Measurements from ENCODE around the gene CHI3L1.
A peak's percentile ranks its signal among the peaks of the same experiment; 100 is the strongest.

The CHI3L1 gene

GRCh38 chr1:203207751-203208150 lies 21.2 kb upstream of the CHI3L1 start:
- Histone ChIP-seq H3K4me3 (ENCODE audit: low read length in 2 of 2) (no peak overlapping the region), H3K9ac (ENCODE audit: low read depth in 1 of 2, low read length in 2 of 2) (no peak overlapping the region), H3K9me3 (ENCODE audit: control insufficient read depth in 2 of 2, low read length in 2 of 2) (no peaks in the 10 kb centered on the region), H3K27me3 (ENCODE audit: control insufficient read depth in 2 of 2, insufficient read depth in 2 of 2, low read length in 2 of 2) (no peaks in the 10 kb centered on the region), H3K36me3 (ENCODE audit: control insufficient read depth in 2 of 2, insufficient read depth in 2 of 2, low read length in 2 of 2) (no peaks in the 10 kb centered on the region), H3K4me1 (ENCODE audit: control insufficient read depth in 2 of 2, insufficient read depth in 2 of 2, low read length in 2 of 2) (no peaks in the 10 kb centered on the region), H3K27ac (ENCODE audit: low read depth in 2 of 2, low read length in 2 of 2) (no peak overlapping the region)

- Histone ChIP-seq H3K27me3 (ENCODE audit: control insufficient read depth in 2 of 2, insufficient read depth in 2 of 2, low read length in 2 of 2) (no peaks in the 10 kb centered on the region), H3K4me1 (ENCODE audit: control insufficient read depth in 2 of 2, insufficient read depth in 2 of 2, low read length in 2 of 2) (no peaks in the 10 kb centered on the region), H3K4me3 (ENCODE audit: low read length in 2 of 2) (no peak overlapping the region), H3K9me3 (ENCODE audit: control insufficient read depth in 2 of 2, low read length in 2 of 2) (no peaks in the 10 kb centered on the region), H3K27ac (ENCODE audit: low read depth in 2 of 2, low read length in 2 of 2) (no peak overlapping the region), H3K9ac (ENCODE audit: low read depth in 1 of 2, low read length in 2 of 2) (no peak overlapping the region), H3K36me3 (ENCODE audit: control insufficient read depth in 2 of 2, insufficient read depth in 2 of 2, low read length in 2 of 2) (no peaks in the 10 kb centered on the region)
These were observed 19.7 kb upstream of the CHI3L1 start for GRCh38 chr1:203206129-203206687.

DNA sequence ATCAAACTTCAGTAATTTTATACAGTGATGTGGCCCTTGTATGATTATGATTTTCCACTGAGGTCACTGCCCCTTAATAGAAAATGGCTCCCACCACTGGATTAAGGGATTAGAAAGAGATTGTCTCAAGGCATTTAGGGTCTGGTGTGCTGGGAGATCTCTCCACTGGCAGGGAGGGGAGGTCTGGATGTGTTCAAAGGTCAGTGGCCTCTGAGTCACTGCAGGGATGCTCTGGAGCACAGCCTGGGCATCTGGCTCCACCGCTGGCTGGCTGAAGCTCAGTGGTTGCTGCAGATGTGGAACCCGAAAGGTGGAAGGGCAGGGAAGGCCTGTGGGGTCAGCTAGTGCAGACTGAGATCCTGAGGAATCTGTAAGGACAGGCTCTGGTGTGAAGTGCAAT lies 18.3 kb upstream of the CHI3L1 start:
- no peak overlapping the region for H3K4me3 ChIP-seq (ENCODE audit: low read length in 2 of 2)
- no peak overlapping the region for H3K27ac ChIP-seq (ENCODE audit: low read depth in 2 of 2, low read length in 2 of 2)
- H3K27me3 ChIP-seq (ENCODE audit: control insufficient read depth in 2 of 2, insufficient read depth in 2 of 2, low read length in 2 of 2), result no peaks in the 10 kb centered on the region
- no peaks in the 10 kb centered on the region for H3K4me1 ChIP-seq (ENCODE audit: control insufficient read depth in 2 of 2, insufficient read depth in 2 of 2, low read length in 2 of 2)
- H3K9ac ChIP-seq (ENCODE audit: low read depth in 1 of 2, low read length in 2 of 2), result no peak overlapping the region
- no peaks in the 10 kb centered on the region for H3K36me3 ChIP-seq (ENCODE audit: control insufficient read depth in 2 of 2, insufficient read depth in 2 of 2, low read length in 2 of 2)
- no peaks in the 10 kb centered on the region for H3K9me3 ChIP-seq (ENCODE audit: control insufficient read depth in 2 of 2, low read length in 2 of 2)

- H3K27me3 ChIP-seq (ENCODE audit: control insufficient read depth in 2 of 2, insufficient read depth in 2 of 2, low read length in 2 of 2), result no peaks in the 10 kb centered on the region
- no peak overlapping the region for H3K4me3 ChIP-seq (ENCODE audit: low read length in 2 of 2)
- H3K9me3 ChIP-seq (ENCODE audit: control insufficient read depth in 2 of 2, low read length in 2 of 2), result no peaks in the 10 kb centered on the region
- no peaks in the 10 kb centered on the region for H3K4me1 ChIP-seq (ENCODE audit: control insufficient read depth in 2 of 2, insufficient read depth in 2 of 2, low read length in 2 of 2)
- H3K27ac ChIP-seq (ENCODE audit: low read depth in 2 of 2, low read length in 2 of 2), result peak overlapping the region; percentile 45 to 46
- no peak overlapping the region for H3K9ac ChIP-seq (ENCODE audit: low read depth in 1 of 2, low read length in 2 of 2)
- H3K36me3 ChIP-seq (ENCODE audit: control insufficient read depth in 2 of 2, insufficient read depth in 2 of 2, low read length in 2 of 2), result no peaks in the 10 kb centered on the region
These were observed 16.1 kb upstream of the CHI3L1 start for GRCh38 chr1:203202431-203203245.

GRCh38 chr1:203201516-203202205 lies 15.2 kb upstream of the CHI3L1 start:
- Histone ChIP-seq H3K9ac (ENCODE audit: low read depth in 1 of 2, low read length in 2 of 2) (no peak overlapping the region), H3K4me1 (ENCODE audit: control insufficient read depth in 2 of 2, insufficient read depth in 2 of 2, low read length in 2 of 2) (no peaks in the 10 kb centered on the region), H3K9me3 (ENCODE audit: control insufficient read depth in 2 of 2, low read length in 2 of 2) (no peaks in the 10 kb centered on the region), H3K27me3 (ENCODE audit: control insufficient read depth in 2 of 2, insufficient read depth in 2 of 2, low read length in 2 of 2) (no peaks in the 10 kb centered on the region), H3K27ac (ENCODE audit: low read depth in 2 of 2, low read length in 2 of 2) (peak overlapping the region in 1 of 2 donors; percentile 41), H3K36me3 (ENCODE audit: control insufficient read depth in 2 of 2, insufficient read depth in 2 of 2, low read length in 2 of 2) (no peaks in the 10 kb centered on the region), H3K4me3 (ENCODE audit: low read length in 2 of 2) (no peak overlapping the region)

- no peaks in the 10 kb centered on the region for H3K27me3 ChIP-seq (ENCODE audit: control insufficient read depth in 2 of 2, insufficient read depth in 2 of 2, low read length in 2 of 2)
- H3K9ac ChIP-seq (ENCODE audit: low read depth in 1 of 2, low read length in 2 of 2), result no peak overlapping the region
- H3K4me3 ChIP-seq (ENCODE audit: low read length in 2 of 2), result no peak overlapping the region
- no peaks in the 10 kb centered on the region for H3K4me1 ChIP-seq (ENCODE audit: control insufficient read depth in 2 of 2, insufficient read depth in 2 of 2, low read length in 2 of 2)
- peak overlapping the region in 1 of 2 donors; percentile 52 for H3K27ac ChIP-seq (ENCODE audit: low read depth in 2 of 2, low read length in 2 of 2)
- H3K36me3 ChIP-seq (ENCODE audit: control insufficient read depth in 2 of 2, insufficient read depth in 2 of 2, low read length in 2 of 2), result no peaks in the 10 kb centered on the region
- H3K9me3 ChIP-seq (ENCODE audit: control insufficient read depth in 2 of 2, low read length in 2 of 2), result no peaks in the 10 kb centered on the region
These were observed 14.4 kb upstream of the CHI3L1 start for GRCh38 chr1:203200916-203201315.

- Histone ChIP-seq H3K27me3 (ENCODE audit: control insufficient read depth in 2 of 2, insufficient read depth in 2 of 2, low read length in 2 of 2) (no peaks in the 10 kb centered on the region), H3K27ac (ENCODE audit: low read depth in 2 of 2, low read length in 2 of 2) (peak overlapping the region; percentile 35 to 52), H3K9ac (ENCODE audit: low read depth in 1 of 2, low read length in 2 of 2) (no peak overlapping the region), H3K9me3 (ENCODE audit: control insufficient read depth in 2 of 2, low read length in 2 of 2) (no peaks in the 10 kb centered on the region), H3K4me1 (ENCODE audit: control insufficient read depth in 2 of 2, insufficient read depth in 2 of 2, low read length in 2 of 2) (no peaks in the 10 kb centered on the region), H3K4me3 (ENCODE audit: low read length in 2 of 2) (no peak overlapping the region), H3K36me3 (ENCODE audit: control insufficient read depth in 2 of 2, insufficient read depth in 2 of 2, low read length in 2 of 2) (no peaks in the 10 kb centered on the region)
These were observed 13.5 kb upstream of the CHI3L1 start for GRCh38 chr1:203199816-203200571.

DNA sequence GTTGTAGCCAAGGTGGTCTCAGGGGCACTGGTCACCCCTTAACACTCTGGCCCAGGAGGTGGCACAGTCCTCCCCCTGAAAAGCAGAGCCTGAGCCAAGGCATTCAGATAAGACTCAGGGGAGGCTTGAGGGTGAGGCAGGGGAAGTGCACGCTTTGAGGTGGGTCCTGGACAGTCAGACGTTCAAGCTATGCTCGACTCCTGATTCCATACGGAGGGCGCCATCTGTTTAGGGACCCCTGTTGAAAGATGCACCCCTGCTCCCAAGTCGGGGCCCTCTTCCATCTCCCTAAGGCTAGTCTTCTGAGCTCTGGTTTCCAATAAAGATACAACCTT lies 12.9 kb upstream of the CHI3L1 start:
- no peaks in the 10 kb centered on the region for H3K36me3 ChIP-seq (ENCODE audit: control insufficient read depth in 2 of 2, insufficient read depth in 2 of 2, low read length in 2 of 2)
- no peaks in the 10 kb centered on the region for H3K9me3 ChIP-seq (ENCODE audit: control insufficient read depth in 2 of 2, low read length in 2 of 2)
- H3K27ac ChIP-seq (ENCODE audit: low read depth in 2 of 2, low read length in 2 of 2), result peak overlapping the region; percentile 35 to 52
- H3K27me3 ChIP-seq (ENCODE audit: control insufficient read depth in 2 of 2, insufficient read depth in 2 of 2, low read length in 2 of 2), result no peaks in the 10 kb centered on the region
- H3K4me1 ChIP-seq (ENCODE audit: control insufficient read depth in 2 of 2, insufficient read depth in 2 of 2, low read length in 2 of 2), result no peaks in the 10 kb centered on the region
- H3K9ac ChIP-seq (ENCODE audit: low read depth in 1 of 2, low read length in 2 of 2), result no peak overlapping the region
- no peak overlapping the region for H3K4me3 ChIP-seq (ENCODE audit: low read length in 2 of 2)

GRCh38 chr1:203199002-203199401 lies 12.5 kb upstream of the CHI3L1 start:
- Histone ChIP-seq H3K9me3 (ENCODE audit: control insufficient read depth in 2 of 2, low read length in 2 of 2) (no peaks in the 10 kb centered on the region), H3K4me3 (ENCODE audit: low read length in 2 of 2) (no peak overlapping the region), H3K36me3 (ENCODE audit: control insufficient read depth in 2 of 2, insufficient read depth in 2 of 2, low read length in 2 of 2) (no peaks in the 10 kb centered on the region), H3K9ac (ENCODE audit: low read depth in 1 of 2, low read length in 2 of 2) (no peak overlapping the region), H3K27me3 (ENCODE audit: control insufficient read depth in 2 of 2, insufficient read depth in 2 of 2, low read length in 2 of 2) (no peaks in the 10 kb centered on the region), H3K4me1 (ENCODE audit: control insufficient read depth in 2 of 2, insufficient read depth in 2 of 2, low read length in 2 of 2) (no peaks in the 10 kb centered on the region), H3K27ac (ENCODE audit: low read depth in 2 of 2, low read length in 2 of 2) (no peak overlapping the region)

DNA sequence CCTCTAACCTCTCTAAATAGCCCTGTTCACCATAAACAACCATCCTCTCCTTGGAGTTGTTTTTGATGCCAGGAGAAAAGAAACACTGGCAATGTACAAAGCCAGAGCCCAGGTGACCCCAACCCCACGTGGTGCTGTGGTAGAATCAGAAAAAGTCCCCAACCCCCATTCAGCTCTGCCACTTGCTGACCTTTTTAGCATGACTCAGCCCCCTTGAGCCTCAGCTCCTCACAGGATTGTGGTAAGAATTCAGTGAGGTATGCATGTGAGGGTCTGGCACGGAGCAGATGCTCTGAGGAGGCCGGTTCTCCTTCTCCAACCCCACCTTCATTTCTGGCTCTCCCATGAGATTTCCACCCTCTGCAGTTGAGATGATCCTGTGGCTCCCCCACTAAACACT lies 11.1 kb upstream of the CHI3L1 start:
- Histone ChIP-seq H3K9me3 (ENCODE audit: control insufficient read depth in 2 of 2, low read length in 2 of 2) (no peaks in the 10 kb centered on the region), H3K27ac (ENCODE audit: low read depth in 2 of 2, low read length in 2 of 2) (no peak overlapping the region), H3K4me1 (ENCODE audit: control insufficient read depth in 2 of 2, insufficient read depth in 2 of 2, low read length in 2 of 2) (no peaks in the 10 kb centered on the region), H3K36me3 (ENCODE audit: control insufficient read depth in 2 of 2, insufficient read depth in 2 of 2, low read length in 2 of 2) (no peaks in the 10 kb centered on the region), H3K4me3 (ENCODE audit: low read length in 2 of 2) (no peak overlapping the region), H3K27me3 (ENCODE audit: control insufficient read depth in 2 of 2, insufficient read depth in 2 of 2, low read length in 2 of 2) (no peaks in the 10 kb centered on the region), H3K9ac (ENCODE audit: low read depth in 1 of 2, low read length in 2 of 2) (no peak overlapping the region)

Measured in mucosa of rectum (tissue), 2 donors.